H1 (cell line): ENCODE measurements around the gene RELL2. TPM values are rescaled to one million over a fixed set of nuclear protein-coding genes. Genes with fewer than 3 reads are reported as not detected.

ENCODE experiments used
- CTCF ChIA-PET: fragments of 300-600 bp; sonication (Branson Sonifier 250); formaldehyde crosslinking; loops from one replicate; lab custom pipeline; 2021; ENCODE audit not compliant: partially characterized antibody; lab: Charles Lee
- POLR2A ChIA-PET: fragments of 300-600 bp; sonication (Branson Sonifier 250); formaldehyde crosslinking; loops from one replicate; lab custom pipeline; 2021; ENCODE audit warnings: inconsistent platforms; ENCODE audit not compliant: partially characterized antibody; lab: Charles Lee
- DNase-seq, 2 experiments: peaks; one replicate each; pipeline versions ENCODE4 v3.0.0 to v3.0.0-alpha.2; 2010 to 2022; ENCODE audit warnings: low spot score in 2 of 2, low read depth in 1 of 2, mixed read lengths in 1 of 2
- FAIRE-seq: peaks from 2 replicates; lab custom pipeline; 2011; peaks lifted over from hg19 to GRCh38; lab: Jason Lieb, UNC
- H2AFZ ChIP-seq: 2 replicates; pipeline ENCODE4 v1.8.1; 2012; ENCODE audit warnings: low read length, inconsistent platforms
- H2AK5ac ChIP-seq: 2 replicates; pipeline ENCODE4 v1.6.1; 2013; ENCODE audit warnings: low read depth, low read length
- H2BK120ac ChIP-seq: replicated peaks from 2 replicates; pipeline ENCODE3; 2013; ENCODE audit warnings: low read depth, low read length, inconsistent platforms
- H2BK12ac ChIP-seq: 2 replicates; pipeline ENCODE4 v1.6.1; 2013; ENCODE audit warnings: low read depth, low read length
- H2BK15ac ChIP-seq: 2 replicates; pipeline ENCODE4 v1.6.1; 2013; ENCODE audit warnings: low read length
- H2BK20ac ChIP-seq: 2 replicates; pipeline ENCODE4 v1.6.1; 2013; ENCODE audit warnings: low read length
- H2BK5ac ChIP-seq: 2 replicates; pipeline ENCODE4 v1.6.1; 2013; ENCODE audit warnings: low read depth, low read length
- H3K14ac ChIP-seq: 2 replicates; pipeline ENCODE4 v1.6.1; 2013; ENCODE audit warnings: inconsistent platforms; ENCODE audit not compliant: insufficient read length
- H3K18ac ChIP-seq: 2 replicates; pipeline ENCODE4 v1.6.1; 2013; ENCODE audit warnings: low read length; ENCODE audit errors: extremely low read depth
- H3K23ac ChIP-seq: 2 replicates; pipeline ENCODE4 v1.6.1; 2013; ENCODE audit warnings: inconsistent platforms; ENCODE audit not compliant: insufficient read length
- H3K23me2 ChIP-seq: 2 replicates; pipeline ENCODE4 v1.6.1; 2013; ENCODE audit warnings: low read depth, low read length
- H3K27ac ChIP-seq: 2 replicates; pipeline ENCODE4 v1.6.1; 2011; ENCODE audit warnings: low read depth, low read length, inconsistent platforms
- H3K27me3 ChIP-seq, 4 experiments: replicated peaks in 1 of 4; 1 replicate in 1 of 4; 2 replicates in 3 of 4; pipeline versions ENCODE4 v1.6.1 to v1.8.1; 2011 to 2013; ENCODE audit warnings: low read length in 3 of 4, mild to moderate bottlenecking in 3 of 4, inconsistent platforms in 2 of 4, mixed read lengths in 2 of 4, moderate library complexity in 1 of 4; ENCODE audit not compliant: control insufficient read depth in 3 of 4, insufficient read depth in 3 of 4; ENCODE audit errors: extremely low read depth in 1 of 4
- H3K36me3 ChIP-seq, 4 experiments: 2 replicates each; pipeline versions ENCODE4 v1.6.1 to v1.8.1; 2011 to 2013; ENCODE audit warnings: mild to moderate bottlenecking in 4 of 4, low read length in 3 of 4, moderate library complexity in 2 of 4, control low read depth in 1 of 4, inconsistent platforms in 1 of 4; ENCODE audit not compliant: insufficient read depth in 4 of 4, control insufficient read depth in 2 of 4
- H3K4ac ChIP-seq: replicated peaks from 2 replicates; pipeline ENCODE3; 2013; ENCODE audit warnings: low read length, low read depth, mixed read lengths, inconsistent platforms; ENCODE audit not compliant: insufficient read length
- H3K4me1 ChIP-seq, 4 experiments: replicated peaks in 1 of 4; 1 replicate in 1 of 4; 2 replicates in 3 of 4; pipeline versions ENCODE4 v1.6.1 to v1.8.1; 2011 to 2013; ENCODE audit warnings: low read length in 3 of 4, inconsistent platforms in 2 of 4, mixed read lengths in 1 of 4; ENCODE audit not compliant: insufficient read depth in 4 of 4, control insufficient read depth in 3 of 4
- H3K4me2 ChIP-seq, 2 experiments: 2 replicates each; pipeline versions ENCODE4 v1.6.1 to v1.8.1; 2011 to 2013; ENCODE audit warnings: low read depth in 2 of 2, low read length in 2 of 2, control low read depth in 1 of 2, inconsistent platforms in 1 of 2, mild to moderate bottlenecking in 1 of 2; ENCODE audit not compliant: insufficient read depth in 1 of 2
- H3K4me3 ChIP-seq, 4 experiments: fragments of 200-600, 300-600 bp in 1 of 4; sonication (generic), shearing (Covaris generic), sonication (Bioruptor Twin) in 1 of 4; 2 replicates each; pipeline versions ENCODE4 v1.5.1 to v1.8.1; 2011 to 2016; ENCODE audit warnings: low read length in 4 of 4, low read depth in 3 of 4, control low read depth in 2 of 4, inconsistent platforms in 2 of 4, mild to moderate bottlenecking in 2 of 4, mixed read lengths in 1 of 4, moderate library complexity in 1 of 4; ENCODE audit not compliant: insufficient read depth in 2 of 4; ENCODE audit errors: extremely low read depth in 1 of 4
- H3K56ac ChIP-seq: replicated peaks from 2 replicates; pipeline ENCODE3; 2013; ENCODE audit warnings: low read depth, mild to moderate bottlenecking, mixed read lengths, low read length, inconsistent platforms; ENCODE audit not compliant: insufficient read length
- H3K79me1 ChIP-seq: 2 replicates; pipeline ENCODE4 v1.6.1; 2013; ENCODE audit warnings: low read depth, low read length, control low read depth
- H3K79me2 ChIP-seq, 2 experiments: 2 replicates each; pipeline versions ENCODE4 v1.6.1 to v1.8.1; 2012 to 2013; ENCODE audit warnings: low read length in 2 of 2, mild to moderate bottlenecking in 2 of 2, inconsistent platforms in 1 of 2; ENCODE audit not compliant: insufficient read depth in 2 of 2, control insufficient read depth in 1 of 2
- H3K9ac ChIP-seq, 4 experiments: replicated peaks in 1 of 4; 1 replicate in 1 of 4; 2 replicates in 3 of 4; pipeline versions ENCODE4 v1.6.1 to v1.8.1; 2011 to 2013; ENCODE audit warnings: low read depth in 3 of 4, low read length in 3 of 4, control low read depth in 2 of 4, mild to moderate bottlenecking in 2 of 4, moderate library complexity in 2 of 4, inconsistent platforms in 1 of 4; ENCODE audit errors: extremely low read depth in 1 of 4
- H3K9me3 ChIP-seq, 2 experiments: 2 replicates each; pipeline versions ENCODE4 v1.6.1 to v1.8.1; 2012 to 2013; ENCODE audit warnings: mild to moderate bottlenecking in 2 of 2, moderate library complexity in 2 of 2, control low read depth in 1 of 2, inconsistent platforms in 1 of 2, low read depth in 1 of 2, low read length in 1 of 2, mixed read lengths in 1 of 2; ENCODE audit not compliant: insufficient read depth in 2 of 2
- H4K20me1 ChIP-seq, 2 experiments: replicated peaks in 1 of 2; 2 replicates each; pipeline versions ENCODE3 to v1.8.1; 2011 to 2013; ENCODE audit warnings: inconsistent platforms in 2 of 2, low read length in 2 of 2, mild to moderate bottlenecking in 1 of 2; ENCODE audit not compliant: insufficient read depth in 2 of 2, control insufficient read depth in 1 of 2
- H4K5ac ChIP-seq: 2 replicates; pipeline ENCODE4 v1.6.1; 2013; ENCODE audit warnings: low read length, low read depth, mixed read lengths, inconsistent platforms; ENCODE audit not compliant: insufficient read length
- H4K8ac ChIP-seq: 2 replicates; pipeline ENCODE4 v1.8.0; 2013; ENCODE audit warnings: mild to moderate bottlenecking, moderate library complexity, low read length, inconsistent platforms; ENCODE audit not compliant: insufficient read depth; ENCODE audit errors: extremely low read depth
- H4K91ac ChIP-seq: replicated peaks from 2 replicates; pipeline ENCODE3; 2013; ENCODE audit warnings: low read length, mixed read lengths, inconsistent platforms; ENCODE audit not compliant: insufficient read length
- RNF2 ChIP-seq: fragments of 200-900, 300-1000 bp; sonication (generic); IDR thresholded peaks from 2 replicates; pipeline ENCODE4 v1.7.1; 2016; ENCODE audit warnings: borderline replicate concordance, low read depth, mild to moderate bottlenecking, antibody characterized with exemption, low read length; ENCODE audit not compliant: poor library complexity, severe bottlenecking; ENCODE audit errors: missing control alignments
- TEAD4 ChIP-seq: IDR thresholded peaks from 2 replicates; pipeline ENCODE4 v1.6.1; 2012; ENCODE audit warnings: low read depth, low read length, inconsistent platforms, mixed read lengths
- WGBS, 2 experiments: shearing (Covaris generic) in 1 of 2; methylation state at CpG; one replicate each; pipeline versions ENCODE4 v1.1.6 to v1.1.7; 2013 to 2015; ENCODE audit warnings: low lambda C conversion rate in 2 of 2, mixed read lengths in 2 of 2, inconsistent platforms in 1 of 2, low coverage in 1 of 2, missing lambda C conversion rate in 1 of 2; ENCODE audit not compliant: insufficient replicate concordance in 2 of 2, insufficient coverage in 1 of 2, insufficient read length in 1 of 2; ENCODE audit errors: extremely low coverage in 1 of 2, missing lambda C conversion rate in 1 of 2; 5-methylcytosine and 5-hydroxymethylcytosine counted together
- polyA plus RNA-seq, 7 experiments: library from polyadenylated mRNA; depleted of rRNA in 3 of 7; stranded (reverse) in 5 of 7; unstranded in 2 of 7; fragments of >200 nt in 5 of 7; fragments of 200-250 nt in 2 of 7; gene quantifications; 1 replicate in 5 of 7; 2 replicates in 1 of 7; 4 replicates in 1 of 7; pipeline versions ENCODE4 v1.2.1 to v1.2.3, GENCODE V29; 2011 to 2013; ENCODE audit warnings: missing spikeins in 2 of 7, mixed read lengths in 2 of 7
- total RNA-seq: library from RNA; stranded (reverse); fragmentation: NEBNext Ultra II Directional; extraction: Animal tissue kit (Norgen Biotek cat#: 25700); gene quantifications from 2 replicates; pipeline ENCODE4 v1.2.1, GENCODE V29; 2021

The RELL2 gene
- total and polyA plus RNA-seq, 2 of the 8 experiments (the other 6 are each of a cell fraction or from before 2014, with no cell fraction given), result 18.6 to 23.7 TPM

DNA sequence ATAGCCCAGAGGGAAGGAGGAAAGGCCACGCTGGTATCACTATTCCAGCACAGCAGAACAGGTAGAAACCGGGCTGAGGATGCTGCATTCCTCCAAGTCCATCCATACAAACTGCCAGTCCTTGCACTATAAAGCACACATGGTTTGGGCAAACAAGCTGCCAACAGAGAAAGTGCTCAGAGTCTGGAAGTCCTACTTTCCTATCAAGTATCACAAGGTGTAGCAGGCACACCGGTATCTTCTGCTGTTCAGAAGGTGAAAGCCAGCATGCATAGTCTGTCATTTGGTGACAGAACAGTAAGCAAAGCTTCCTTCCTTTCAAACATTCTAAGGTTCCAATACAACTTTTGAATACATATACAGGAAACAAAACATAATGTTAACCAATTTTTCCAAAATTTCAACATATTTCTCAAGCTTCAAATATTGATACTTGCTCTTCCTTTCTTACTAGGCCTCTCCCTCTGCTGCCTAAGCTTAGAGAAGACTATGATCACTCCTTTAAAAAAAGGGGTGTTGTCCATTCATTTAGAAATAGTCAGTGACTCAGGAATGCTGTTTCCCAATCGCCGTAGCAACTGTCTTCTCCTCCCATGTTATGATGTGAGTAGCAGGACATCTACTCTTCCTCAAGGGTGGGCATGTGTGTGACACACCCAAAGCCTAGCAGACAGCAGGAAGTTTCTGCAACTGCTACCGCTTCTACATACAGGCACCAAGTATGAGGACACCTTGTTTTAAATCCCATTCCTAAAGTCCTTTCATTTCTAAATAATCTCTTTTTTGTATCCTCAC is 32.7 kb upstream of the RELL2 start:
- Histone ChIP-seq H4K91ac (no peak overlapping the region), H3K79me2 (peaks cover 9 to 94% of the 10 kb centered on the region in 2 experiments; a peak in 3 of 4 replicates), H2AFZ (no peak overlapping the region), H2BK15ac (no peak overlapping the region), H3K9ac (no peak overlapping the region; a peak in 1 of 7 replicates), H3K9me3 (no peaks in the 10 kb centered on the region), H2BK20ac (no peak overlapping the region), H2BK12ac (no peak overlapping the region), H3K36me3 (no peaks in the 10 kb centered on the region), H3K27ac (no peak overlapping the region), H3K14ac (no peak overlapping the region), H3K18ac (no peak overlapping the region), H2AK5ac (no peak overlapping the region; the same call in 1 of the 2 replicates), H3K4me3 (no peak overlapping the region), H4K20me1 (peaks cover 4 to 10% of the 10 kb centered on the region in 2 experiments), H3K79me1 (peaks cover 8% of the 10 kb centered on the region), H3K23me2 (no peaks in the 10 kb centered on the region), H4K8ac (no peak overlapping the region), H2BK5ac (no peak overlapping the region), H3K23ac (no peak overlapping the region), H3K4ac (no peak overlapping the region), H2BK120ac (no peak overlapping the region), H3K4me2 (no peak overlapping the region), H3K4me1 (no peaks in the 10 kb centered on the region; a peak in 1 of 7 replicates), H3K27me3 (no peaks in the 10 kb centered on the region), H4K5ac (no peak overlapping the region), H3K56ac (no peak overlapping the region)
- FAIRE-seq, result no peak
- DNase-seq, result no peak
- TF ChIP-seq TEAD4 (0 out of 2 replicates have a peak, but pooled peaks have one; percentile 31), RNF2 (no peak)
- ChIA-PET CTCF (interaction anchor here (0.8 to 4.0 kb wide), 5 partner anchors 10 to 39 kb away, joined by 3 to 41 read pairs (median 3); partner anchors contain the start of gene DIAPH1), POLR2A (interaction anchor here (0.9 to 7.9 kb wide), 3 partner anchors 12 to 36 kb away, joined by 3 to 55 read pairs (median 7); partner anchors contain the start of genes DIAPH1, HDAC3 and RELL2)
- 84% methylated on average over 6 of the region's 6 CpGs; no CpG with 5 or more reads in 1 of the 2 experiments for WGBS, 2 experiments
